NCI-H526 treated with DMSO at 0.1 percent for 48 hours (cell line): Measurements from ENCODE around the gene ZBTB38.

Source experiments
- DNase-seq: peaks from one replicate; lab custom pipeline; 2025; lab: John Stamatoyannopoulos, UW

Gene ZBTB38

DNA sequence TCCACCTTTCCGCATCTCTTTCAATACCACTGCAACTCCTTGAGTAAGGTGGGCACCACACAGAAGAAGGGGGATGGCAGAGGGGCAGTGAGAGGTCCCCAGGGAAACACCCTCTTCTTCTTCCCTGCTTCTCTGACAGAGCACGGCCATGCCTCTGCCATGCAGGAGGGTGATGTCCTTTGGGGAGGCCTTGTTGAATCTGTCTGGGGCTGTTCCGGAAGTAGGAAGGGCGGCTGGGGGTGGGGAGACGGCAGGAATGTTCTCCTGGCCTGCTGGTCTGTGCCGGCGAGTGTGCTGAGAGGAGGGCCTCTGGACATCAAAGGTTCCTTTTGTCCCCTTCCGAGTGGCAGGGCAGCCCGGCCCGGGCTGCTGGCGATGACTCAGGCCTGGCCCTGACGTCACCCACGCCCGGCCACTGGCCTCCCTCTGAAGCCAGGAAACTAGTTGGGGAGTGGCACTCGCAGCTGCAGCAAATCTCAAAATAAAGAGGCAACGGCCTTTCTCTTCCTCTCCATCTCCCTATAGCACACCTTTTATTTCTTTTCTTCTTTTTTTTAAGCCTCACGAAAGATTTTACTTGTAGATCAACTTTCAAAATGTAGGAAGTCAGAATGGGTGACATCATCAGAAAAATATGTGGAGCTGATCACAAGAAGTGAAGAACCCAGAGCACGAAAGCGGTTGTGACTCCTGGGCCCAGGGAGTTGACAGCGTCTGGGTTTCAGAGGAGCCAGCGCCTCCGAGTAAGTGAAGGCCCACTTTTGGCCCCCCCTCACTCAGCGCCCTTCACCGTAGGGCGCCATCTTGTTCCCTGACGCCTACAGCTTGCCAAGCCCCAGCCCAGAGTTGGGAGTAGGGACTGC lies at the start of gene ZBTB38:
Gene ZBTB38 (plus strand): TSS at position 443 of the 863 bp plus-strand sequence. CDS start 73,885 bp downstream, outside the sequence.
- no peak for DNase-seq

- DNase-seq: no peak
Measured at GRCh38 chr3:141320399-141321108, 47.8 kb upstream of the ZBTB38 start.

GRCh38 chr3:141321109-141321497 lies 47.2 kb upstream of the ZBTB38 start:
- no peak for DNase-seq

- no peak for DNase-seq
Measured at GRCh38 chr3:141323936-141324704, 44.2 kb upstream of the ZBTB38 start.

DNA sequence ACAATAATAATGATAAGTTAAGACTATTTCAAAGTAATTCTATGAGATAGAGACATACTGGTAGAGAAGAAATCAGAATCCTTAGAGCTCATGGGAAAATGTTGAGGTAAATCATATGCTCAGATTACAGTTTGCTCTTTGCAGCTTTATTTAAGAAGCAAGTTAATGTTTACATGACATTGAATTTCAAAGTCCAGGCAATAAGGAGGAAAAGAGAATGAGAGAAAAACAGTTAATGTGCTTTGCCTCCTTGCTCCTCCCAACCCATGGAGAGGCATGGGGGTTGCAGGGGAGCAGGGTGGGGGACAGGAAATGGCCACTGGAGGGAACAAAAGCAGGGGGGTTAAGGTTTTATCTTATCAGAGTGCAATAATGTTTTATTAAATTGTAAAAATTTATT lies 42.2 kb upstream of the ZBTB38 start:
- DNase-seq: no peak

- DNase-seq: no peak
Measured at GRCh38 chr3:141326626-141327025, 41.7 kb upstream of the ZBTB38 start.

DNA sequence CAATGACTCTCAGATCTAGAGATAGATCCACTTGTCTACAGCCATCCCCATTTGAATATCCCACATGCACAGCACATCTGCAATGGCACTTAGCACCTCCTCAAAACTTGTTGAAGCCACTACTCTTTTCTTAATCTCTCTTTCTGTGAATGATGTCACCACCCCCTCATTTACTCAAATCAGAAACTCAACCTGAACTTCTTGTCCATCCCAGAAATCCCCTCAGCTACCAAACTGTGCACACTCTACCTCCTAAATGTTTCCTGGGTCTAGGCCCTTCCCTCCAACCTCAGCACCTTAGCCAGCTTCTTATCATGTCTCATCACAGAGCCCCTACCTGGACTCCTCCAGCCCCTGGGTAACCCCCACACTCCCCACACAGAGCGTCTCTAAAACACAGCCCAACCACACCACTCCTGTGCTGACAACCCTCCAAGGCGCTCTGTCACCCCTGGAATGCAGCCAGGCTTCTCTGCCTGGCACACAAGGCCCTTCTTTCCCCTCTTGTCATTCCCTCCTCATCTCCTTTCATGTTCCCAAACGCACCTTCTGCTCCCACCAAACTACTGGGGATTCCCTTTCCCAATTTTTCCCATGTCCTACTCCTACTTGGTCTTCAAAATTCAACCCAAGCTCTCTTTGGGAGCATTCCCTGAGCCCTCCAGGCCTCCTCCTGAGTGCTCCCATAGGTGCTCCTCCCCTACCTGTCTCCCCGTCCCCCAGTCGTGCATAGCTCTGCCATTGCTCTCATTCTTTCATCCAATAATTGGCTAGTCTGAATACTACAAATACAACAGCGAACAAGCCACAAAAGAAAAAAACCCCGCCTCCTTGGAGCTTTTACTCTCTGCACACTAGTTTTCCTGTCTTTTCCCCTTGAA lies 39.8 kb upstream of the ZBTB38 start:
- DNase-seq: no peak

DNA sequence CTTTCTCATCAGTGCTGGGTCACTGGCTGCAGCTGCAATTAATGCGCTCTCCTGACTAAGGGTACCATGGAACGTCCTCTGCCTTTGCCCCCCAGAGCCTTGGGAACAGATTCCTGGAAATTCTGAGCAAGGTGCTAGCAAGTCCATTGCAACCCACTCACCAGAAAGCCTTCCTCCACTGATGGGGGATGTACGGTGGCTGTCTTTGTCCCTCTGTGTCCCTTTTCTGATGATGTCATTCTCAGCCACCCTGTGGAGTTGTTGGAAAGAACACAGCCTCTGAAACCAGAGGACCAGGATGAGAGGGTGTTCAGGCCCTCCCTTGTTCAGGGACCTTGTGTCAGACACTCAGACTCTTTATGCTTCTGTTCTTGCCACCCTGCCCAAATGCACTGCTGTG lies 38.1 kb upstream of the ZBTB38 start:
- DNase-seq: no peak

GRCh38 chr3:141330718-141331376 lies 37.5 kb upstream of the ZBTB38 start:
- DNase-seq: no peak

DNA sequence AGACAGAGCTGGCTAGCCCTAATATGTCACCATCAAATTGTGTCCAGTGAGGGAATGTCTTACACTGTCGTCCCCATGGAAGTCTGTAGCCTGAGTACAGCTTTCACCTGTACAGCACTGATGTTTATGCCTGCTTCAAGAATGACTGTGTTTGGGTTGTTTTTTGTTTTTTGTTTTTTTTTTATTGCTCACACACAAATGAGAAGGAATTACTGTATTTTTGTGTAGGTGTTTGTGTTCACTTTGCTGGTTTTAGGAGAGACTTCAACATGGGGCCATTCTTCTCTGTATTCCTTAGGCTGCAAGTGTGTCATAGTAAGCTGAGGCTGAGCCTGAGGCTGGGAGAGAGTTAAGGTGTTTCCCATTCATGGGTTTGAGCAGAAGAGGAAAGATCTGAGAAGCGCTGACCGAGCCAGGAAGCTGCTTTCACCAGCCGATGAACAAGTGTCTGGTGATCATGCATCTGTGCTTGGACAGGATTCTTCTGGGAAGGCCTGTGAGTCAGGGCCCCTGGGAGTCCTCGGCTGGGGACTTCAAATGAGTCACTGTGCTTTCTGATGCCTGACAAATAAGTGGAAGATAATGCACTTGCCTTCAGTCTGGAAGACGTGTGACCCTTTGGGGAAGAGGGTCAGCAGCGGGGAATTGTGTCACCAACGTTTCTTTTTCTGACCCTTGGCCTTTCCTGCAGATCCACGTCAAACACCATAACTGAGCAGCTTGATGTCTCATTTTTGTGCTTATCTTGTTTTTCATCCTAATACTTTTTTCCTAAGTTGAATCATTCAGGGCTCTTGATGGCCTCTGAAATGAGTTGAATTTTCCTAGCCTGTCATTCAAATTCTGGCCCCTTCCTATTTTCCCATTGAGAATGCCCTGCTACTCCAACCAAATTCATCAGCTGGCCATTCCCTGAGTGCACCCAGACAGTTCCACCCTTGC lies 36.7 kb upstream of the ZBTB38 start:
- DNase-seq: no peak

DNA sequence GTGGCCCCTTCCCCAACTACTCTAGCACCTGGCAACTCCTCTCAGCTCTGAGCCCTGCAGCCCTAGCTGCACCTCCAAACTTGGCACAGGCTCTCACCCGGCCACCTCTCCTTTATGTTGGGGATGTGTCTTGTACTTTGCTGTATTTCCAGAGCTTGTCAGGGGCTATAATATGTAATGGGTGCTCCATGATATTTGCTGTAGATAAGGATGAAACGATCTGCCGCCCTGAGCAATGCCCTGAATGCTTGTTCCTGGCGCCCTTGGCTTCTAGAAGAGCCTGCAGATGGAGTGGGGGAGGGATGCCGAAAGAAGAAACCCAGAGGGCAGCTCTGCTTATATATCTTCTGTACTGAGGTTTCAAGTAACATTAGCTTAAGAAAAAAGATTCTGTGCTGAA lies 35.9 kb upstream of the ZBTB38 start:
- no peak for DNase-seq

DNA sequence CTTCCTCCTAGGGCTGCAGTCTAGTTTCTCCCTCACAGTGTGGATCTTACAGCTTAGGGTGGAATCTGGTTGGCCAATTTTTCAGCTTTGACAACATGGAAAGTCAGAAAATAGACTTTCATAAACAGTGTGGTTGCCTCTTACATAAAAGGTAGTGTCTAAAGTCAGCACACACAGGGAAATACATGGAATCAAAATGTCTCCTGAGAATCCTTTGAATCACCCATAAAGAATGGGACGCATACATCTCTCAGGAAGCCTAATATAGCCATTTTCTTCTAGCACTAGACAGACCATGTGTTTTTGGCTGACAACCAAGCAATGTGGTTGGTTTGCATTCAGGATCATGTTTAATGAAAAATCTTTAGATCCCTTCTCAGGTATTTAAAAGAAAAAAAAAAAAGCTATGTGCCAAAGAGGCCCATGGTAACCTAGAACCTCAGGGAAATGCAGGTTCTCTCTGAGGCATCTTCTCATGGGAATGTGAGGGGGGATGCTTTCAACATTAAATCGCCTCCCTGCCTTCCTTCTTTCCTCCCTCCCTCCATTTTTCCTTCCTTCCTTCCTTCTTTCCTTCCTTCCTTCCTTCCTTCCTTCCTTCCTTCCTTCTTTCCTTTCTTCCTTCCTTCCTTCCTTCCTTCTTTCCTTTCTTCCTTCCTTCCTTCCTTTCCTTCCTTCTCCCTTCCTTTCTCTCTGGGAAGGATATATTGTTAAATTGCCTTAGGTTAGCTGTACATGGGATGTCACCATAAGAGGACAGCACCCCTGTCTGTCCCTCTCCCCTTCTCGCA lies 34.3 kb upstream of the ZBTB38 start:
- no peak for DNase-seq

DNA sequence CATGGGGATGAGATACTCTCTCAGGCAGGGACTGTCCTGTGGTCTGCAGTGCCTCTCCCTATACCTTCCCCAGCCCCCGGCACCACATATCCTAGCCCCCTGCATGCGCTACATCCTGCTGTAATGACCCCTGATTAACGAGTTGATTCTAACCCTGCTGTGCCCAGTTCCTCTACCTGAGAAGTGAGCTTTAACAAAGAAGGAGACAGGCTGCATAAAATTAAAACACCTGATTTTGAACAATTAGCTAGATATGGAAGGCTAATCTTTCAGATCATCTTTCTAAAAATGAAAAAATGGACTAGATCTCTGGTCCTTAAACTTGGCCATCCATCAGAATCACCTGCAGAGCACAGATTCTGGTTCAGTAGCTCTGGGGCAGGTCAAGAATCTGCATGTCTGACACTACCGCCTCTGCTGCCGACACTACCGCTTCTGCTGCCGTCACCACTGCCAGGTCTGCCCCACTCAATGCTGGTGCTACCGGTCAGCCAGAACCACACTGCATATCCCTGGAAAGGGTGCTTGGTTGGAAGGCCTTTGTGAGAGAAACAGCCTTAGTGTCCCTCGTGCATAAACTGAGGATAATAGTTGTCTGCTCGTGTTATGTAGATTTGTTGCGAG lies 33.6 kb upstream of the ZBTB38 start:
- no peak for DNase-seq

DNA sequence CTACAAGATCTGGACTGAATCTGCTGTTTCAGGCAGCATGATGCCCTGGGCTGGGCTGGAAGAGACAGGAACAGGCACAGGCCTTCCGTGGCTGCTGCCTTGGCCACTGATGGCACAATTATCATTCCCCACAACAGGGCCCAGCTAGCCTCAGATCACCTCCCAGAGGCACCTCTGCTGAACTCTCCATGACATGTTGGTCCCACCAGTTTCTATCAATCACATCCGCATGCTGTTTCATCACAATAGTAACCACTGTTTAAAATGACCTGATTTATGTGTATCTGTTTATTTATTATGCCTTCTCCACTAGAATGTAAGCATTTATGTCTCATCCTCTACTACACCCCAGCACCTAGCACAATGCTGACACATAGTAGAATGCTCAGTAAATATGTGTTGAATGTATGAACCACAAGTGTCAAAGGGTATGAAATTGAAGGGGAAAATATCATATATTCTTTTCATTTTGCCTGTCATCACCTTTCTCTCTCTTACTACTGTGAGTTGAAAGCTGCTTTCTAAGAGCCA lies 32.7 kb upstream of the ZBTB38 start:
- no peak for DNase-seq

- no peak for DNase-seq
Measured at GRCh38 chr3:141336672-141337522, 31.4 kb upstream of the ZBTB38 start.

DNA sequence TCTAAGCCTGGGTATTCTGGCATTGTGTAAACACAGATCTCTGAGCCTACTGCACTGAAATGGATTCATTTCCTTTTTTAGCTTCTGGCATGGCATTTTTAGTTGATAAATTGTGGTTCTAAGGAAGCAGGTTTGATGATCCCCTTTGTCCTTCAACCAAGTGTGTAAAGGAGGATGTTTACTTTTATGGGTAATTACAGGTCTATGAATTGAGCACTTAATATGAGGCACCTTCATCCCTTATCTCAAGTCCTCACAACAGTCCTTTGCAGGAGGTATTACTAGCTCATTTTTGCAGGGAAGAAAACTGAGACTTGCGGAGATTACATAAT lies 30.8 kb upstream of the ZBTB38 start:
- DNase-seq: no peak

DNA sequence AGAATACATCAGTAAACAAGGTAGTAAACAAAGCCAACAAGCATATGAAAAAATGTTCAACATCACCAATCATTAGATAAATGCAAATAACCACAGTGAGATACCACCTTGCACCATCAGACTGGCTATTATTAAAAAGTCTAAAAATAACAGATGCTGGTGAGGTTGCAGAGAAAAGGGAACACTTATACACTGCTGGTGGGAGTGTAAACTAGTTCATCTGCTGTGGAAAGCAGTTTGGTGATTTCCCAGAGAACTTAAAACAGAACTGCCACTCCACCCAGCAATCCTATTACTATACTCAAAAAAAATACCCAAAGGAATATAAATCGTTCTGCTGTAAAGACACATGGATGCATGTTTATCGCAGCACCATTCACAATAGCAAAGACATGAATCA lies 30.3 kb upstream of the ZBTB38 start:
- no peak for DNase-seq

- no peak for DNase-seq
Measured at GRCh38 chr3:141338881-141339280, 29.4 kb upstream of the ZBTB38 start.
